GM10266 (cell line): ENCODE results near the gene HARS1.
A peak's percentile ranks its signal among the peaks of the same experiment; 100 is the strongest.
"Not testable (repeated sequence)": the region's sequence is repeated elsewhere in the genome, so short reads cannot be mapped to it uniquely, and the experiment has no call there.

ENCODE experiments used
- DNase-seq: peaks from one replicate; pipeline ENCODE4 v3.0.0; 2012; ENCODE audit errors: extremely low spot score
- TF ChIP-seq, protein P1 (sequence below): IDR thresholded peaks from 2 replicates; pipeline ENCODE4 v1.5.1; 2012; ENCODE audit warnings: mild to moderate bottlenecking, low read depth; ENCODE audit not compliant: control insufficient read depth, insufficient read depth; ENCODE audit errors: missing control alignments

HARS1 gene

DNA sequence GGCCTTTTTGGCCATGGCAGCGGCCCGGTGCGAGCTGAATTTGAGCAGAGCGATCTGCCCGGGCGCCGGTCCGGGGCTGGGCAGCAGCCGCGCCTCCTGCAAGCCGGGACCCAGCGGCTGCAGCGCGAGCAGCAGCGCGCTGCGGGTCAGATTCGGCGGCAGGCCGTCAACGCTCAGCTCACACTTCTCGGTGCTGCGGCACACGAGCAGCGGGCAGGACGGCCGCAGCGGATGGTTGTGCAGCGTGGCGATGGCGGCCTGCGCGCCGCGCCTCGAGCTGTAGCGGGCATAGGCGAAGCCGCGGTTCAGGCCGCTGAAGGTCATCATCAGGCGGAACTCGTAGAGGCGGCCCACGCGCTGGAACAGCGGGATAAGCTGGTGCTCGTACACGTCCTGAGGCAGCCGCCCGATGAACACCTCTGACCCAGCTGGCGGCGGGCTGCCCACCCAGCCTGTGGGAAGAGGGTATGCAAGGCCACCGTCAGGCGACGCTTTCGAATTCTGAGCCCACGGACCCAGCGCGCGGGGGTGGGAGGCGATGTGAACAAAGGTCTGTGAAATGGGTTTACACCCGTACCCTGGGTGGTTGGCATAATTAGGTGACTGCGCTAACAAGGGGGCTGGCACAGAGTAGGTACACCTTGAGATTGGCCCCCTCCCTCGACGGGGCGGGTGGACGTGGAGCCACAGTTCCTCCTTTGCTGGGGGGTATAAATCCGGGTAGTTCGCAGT lies 18.5 kb downstream of the HARS1 start:
- DNase-seq, result peak; percentile 35
- TF ChIP-seq, protein P1, sequence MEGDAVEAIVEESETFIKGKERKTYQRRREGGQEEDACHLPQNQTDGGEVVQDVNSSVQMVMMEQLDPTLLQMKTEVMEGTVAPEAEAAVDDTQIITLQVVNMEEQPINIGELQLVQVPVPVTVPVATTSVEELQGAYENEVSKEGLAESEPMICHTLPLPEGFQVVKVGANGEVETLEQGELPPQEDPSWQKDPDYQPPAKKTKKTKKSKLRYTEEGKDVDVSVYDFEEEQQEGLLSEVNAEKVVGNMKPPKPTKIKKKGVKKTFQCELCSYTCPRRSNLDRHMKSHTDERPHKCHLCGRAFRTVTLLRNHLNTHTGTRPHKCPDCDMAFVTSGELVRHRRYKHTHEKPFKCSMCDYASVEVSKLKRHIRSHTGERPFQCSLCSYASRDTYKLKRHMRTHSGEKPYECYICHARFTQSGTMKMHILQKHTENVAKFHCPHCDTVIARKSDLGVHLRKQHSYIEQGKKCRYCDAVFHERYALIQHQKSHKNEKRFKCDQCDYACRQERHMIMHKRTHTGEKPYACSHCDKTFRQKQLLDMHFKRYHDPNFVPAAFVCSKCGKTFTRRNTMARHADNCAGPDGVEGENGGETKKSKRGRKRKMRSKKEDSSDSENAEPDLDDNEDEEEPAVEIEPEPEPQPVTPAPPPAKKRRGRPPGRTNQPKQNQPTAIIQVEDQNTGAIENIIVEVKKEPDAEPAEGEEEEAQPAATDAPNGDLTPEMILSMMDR, result no peak

DNA sequence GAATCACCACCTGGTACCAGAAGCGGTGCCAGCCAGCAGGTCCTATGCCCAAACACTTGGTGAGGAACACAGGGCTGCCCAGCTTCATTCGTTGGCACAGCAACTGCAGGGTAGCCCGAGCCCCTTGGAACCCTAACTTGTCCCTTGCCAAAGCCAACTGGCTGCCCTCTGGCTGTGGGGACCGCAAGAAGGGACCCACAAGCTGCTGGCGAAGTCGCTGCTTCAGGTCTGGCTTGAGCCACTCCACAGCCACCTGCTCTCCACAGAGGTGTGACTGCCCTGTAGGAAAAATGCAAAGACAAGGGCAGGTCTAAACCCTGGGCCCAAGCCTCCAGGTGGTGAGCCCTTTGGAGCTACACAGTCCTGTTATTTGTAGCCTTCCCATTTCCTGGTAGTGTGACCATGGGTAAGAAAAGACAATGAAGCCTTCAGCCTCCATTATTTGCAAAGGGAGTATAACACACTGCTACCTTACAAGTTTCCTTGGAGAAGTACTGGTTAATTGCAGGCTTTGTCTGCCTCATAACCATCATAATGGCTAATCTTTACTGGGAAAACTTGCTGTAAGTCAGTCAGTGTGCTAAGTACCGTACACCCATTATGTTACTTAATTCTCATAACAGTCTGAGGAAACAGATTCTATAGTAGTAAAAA lies 19.6 kb downstream of the HARS1 start:
- TF ChIP-seq, protein P1, result no peak
- no peak for DNase-seq

DNA sequence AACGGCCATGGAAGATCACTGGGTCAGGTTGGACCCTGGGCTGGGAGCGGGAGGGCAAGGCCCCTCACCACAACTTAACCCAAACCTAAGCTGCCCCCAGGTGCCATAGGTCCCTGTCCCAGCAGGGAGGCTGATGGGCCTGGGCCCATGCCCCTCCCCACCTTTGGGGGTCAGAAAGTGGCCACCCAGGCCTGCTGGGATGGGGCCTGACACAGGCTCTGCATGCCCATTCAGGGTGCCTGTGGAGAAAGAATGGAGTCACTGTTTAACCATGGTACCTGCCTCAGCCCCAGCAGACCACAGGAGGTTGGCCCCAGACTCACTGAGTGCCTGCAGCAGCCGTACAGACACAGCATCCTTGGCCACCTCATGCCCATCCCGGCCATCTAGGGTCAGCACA lies 20.1 kb downstream of the HARS1 start:
- not testable (repeated sequence) for DNase-seq

DNA sequence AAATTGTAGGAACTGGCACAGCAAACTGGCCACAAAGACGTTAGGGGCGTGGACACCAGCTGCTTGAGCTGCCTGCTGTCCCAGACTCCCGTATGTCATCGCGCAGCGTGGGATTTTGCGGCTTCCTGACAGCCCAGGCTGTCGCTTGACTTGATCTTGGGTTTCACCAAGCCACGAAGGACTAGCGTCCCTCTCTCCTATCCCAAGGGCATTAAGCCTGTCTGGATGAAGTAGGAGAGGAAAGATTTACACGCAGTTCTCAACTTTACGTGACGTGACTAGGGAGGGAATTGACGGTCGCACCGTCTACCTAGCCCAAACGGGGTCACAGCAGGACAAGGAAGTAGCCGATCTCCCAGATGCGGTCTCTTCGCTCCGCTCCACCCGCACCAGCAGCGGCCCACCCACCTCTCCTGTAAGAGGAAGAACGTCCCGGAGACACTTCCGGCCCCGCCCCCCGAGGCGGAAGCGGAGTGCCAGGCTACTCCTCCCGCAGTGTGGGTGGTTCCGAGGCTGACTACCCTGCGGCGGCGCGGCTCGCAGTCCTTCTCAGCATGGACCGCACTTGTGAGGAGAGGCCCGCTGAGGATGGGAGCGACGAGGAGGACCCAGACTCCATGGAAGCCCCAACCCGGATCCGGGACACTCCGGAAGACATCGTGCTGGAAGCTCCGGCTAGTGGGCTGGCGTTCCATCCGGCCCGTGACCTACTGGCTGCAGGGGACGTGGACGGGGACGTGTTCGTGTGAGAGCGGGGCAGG lies 26.6 kb downstream of the HARS1 start, which contains the start of gene WDR55:
Gene WDR55 (plus strand): TSS at position 546 of the 761 bp plus-strand sequence. CDS start 9 bp downstream, at position 555.
- TF ChIP-seq, protein P1, result no peak
- DNase-seq, result peak; percentile 91

DNA sequence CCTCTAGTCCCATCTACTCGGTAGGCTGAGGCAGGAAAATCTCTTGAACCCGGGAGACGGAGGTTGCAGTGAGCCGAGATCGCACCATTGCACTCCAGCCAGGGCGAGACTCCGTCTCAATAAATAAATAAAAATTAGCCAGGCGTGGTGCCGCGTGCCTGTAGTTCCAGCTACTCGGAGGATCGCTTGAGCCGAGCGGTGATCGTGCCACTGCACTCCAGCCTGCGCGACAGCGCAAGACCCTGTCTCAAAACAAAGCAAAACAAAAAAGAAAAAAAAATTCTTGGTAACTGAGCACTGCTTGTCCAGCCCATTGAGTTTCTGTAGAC lies 27.2 kb downstream of the HARS1 start:
- TF ChIP-seq, protein P1, result no peak
- no peak for DNase-seq

DNA sequence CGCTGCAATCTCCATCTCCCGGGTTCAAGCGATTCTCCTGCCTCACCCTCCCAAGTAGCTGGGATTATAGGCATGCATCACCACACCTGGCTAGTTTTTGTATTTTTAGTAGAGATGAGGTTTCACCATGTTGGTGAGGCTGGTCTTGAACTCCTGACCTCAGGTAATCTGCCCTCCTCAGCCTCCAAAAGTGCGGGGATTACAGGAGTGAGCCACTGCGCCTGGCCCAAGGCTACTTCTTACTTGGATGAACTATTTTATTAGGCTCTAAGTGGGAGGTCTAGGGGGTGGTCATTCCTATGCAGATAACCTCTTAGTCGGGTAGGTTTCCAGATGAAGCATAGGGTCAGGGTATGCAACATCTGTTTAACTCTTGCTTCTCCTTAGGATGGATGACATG lies 30.8 kb downstream of the HARS1 start:
- DNase-seq, result not testable (repeated sequence)

DNA sequence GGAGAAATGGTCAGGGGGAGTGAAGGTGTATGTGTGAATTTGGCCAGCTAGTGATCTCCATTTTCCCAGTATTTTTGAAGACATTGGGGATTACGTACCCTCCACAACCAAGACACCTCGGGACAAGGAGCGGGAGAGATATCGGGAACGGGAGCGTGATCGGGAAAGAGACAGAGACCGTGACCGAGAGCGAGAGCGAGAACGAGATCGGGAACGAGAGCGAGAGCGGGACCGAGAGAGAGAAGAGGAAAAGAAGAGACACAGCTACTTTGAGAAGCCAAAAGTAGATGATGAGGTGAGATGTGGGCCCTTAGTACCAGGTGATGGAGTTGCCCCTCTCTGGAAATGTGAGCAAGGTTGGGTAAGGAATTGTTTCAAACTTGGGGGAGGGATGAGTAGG lies 32.3 kb downstream of the HARS1 start:
- TF ChIP-seq, protein P1, result no peak

DNA sequence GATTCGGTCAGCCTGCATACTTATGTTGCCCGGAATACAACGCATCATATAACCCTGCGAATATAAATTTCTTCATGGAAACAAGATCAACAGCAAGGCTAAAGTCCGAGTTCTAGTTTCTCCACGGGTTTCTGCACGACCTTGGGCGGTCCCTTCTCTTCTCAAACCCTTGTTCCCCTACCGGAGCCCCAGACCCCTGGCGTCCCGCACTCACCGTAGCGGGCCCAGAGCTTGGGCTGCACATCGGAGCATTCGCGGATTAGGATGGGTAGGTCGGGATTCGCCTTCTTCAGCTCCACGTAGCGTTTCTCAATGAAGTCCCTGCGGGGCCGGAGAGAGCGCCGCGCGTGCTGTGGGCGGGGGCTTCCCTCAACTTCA lies 44.1 kb downstream of the HARS1 start:
- TF ChIP-seq, protein P1, result no peak
- peak; percentile 35 for DNase-seq

More for the DNA sequence above, 32.3 kb downstream of the HARS1 start:
- no peak for DNase-seq
